ENCODE data around the gene MAPK8. TPM values are rescaled to one million over a fixed set of nuclear protein-coding genes. Genes with fewer than 3 reads are reported as not detected.

The MAPK8 gene
- polyA plus RNA-seq, 3 donors: 18.4 to 21.1 (median 18.5) TPM

DNA sequence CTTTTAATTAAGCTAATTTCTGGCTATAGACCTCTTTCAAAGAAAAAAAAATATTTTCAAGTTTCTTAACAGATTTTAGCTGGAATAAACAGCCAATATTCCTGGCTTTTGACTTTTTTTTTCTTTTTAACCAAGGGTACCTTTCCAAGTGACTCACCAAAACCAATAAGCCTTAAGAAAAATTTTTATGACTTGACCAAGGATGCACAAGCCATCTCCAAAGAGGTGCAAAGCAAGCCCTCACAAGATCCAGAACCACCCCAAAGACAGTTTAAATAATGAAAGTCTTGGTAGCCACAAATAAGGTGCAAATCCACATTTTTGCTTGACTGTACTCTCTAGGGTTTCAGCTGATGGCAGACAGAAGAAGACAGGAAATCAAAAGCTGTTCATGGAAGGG is 76.5 kb downstream of the MAPK8 start:
- no peak overlapping the region for H3K4me2 ChIP-seq (replicated peaks; ENCODE audit: extremely low read depth, low read length, poor library complexity, severe bottlenecking)
- no peaks in the 10 kb centered on the region for H3K36me3 ChIP-seq (replicated peaks in 1 of 2; ENCODE audit: control insufficient read depth in 1 of 2, insufficient read depth in 2 of 2, low read length in 2 of 2)
- no peaks in the 10 kb centered on the region for H3K79me2 ChIP-seq (ENCODE audit: insufficient read depth, low read length)
- peaks cover under 1% of the 10 kb centered on the region for H4K20me1 ChIP-seq (ENCODE audit: insufficient read depth, low read length)
- no peak overlapping the region for H2AFZ ChIP-seq (ENCODE audit: insufficient read depth, low read depth, low read length, poor library complexity, severe bottlenecking)
- intact Hi-C loops (cut with micrococcal nuclease): no loop called here
- no peaks in the 10 kb centered on the region for H3K36me3 Mint-ChIP-seq
- H3K27me3 Mint-ChIP-seq (ENCODE audit: low read depth in 3 of 3): no peaks in the 10 kb centered on the region
- peaks cover 4 to 9% of the 10 kb centered on the region in 2 donors for H3K9me3 ChIP-seq (replicated peaks in 1 of 2; ENCODE audit: control insufficient read depth in 1 of 2, insufficient read depth in 1 of 2, low read length in 2 of 2)
- H3K9me3 Mint-ChIP-seq: peaks cover 2 to 11% (median 4%) of the 10 kb centered on the region in 7 donors
- H3K27ac Mint-ChIP-seq: no peak overlapping the region
- no peaks in the 10 kb centered on the region for H3K4me1 Mint-ChIP-seq
- no peaks in the 10 kb centered on the region for H3K4me1 ChIP-seq (ENCODE audit: control insufficient read depth in 1 of 2, insufficient read depth in 2 of 2, low read length in 2 of 2)
- no peak overlapping the region for H3K9ac ChIP-seq (ENCODE audit: insufficient read depth, low read length, poor library complexity, severe bottlenecking)
- H3K27me3 ChIP-seq (ENCODE audit: control insufficient read depth in 2 of 2, insufficient read depth in 2 of 2, low read length in 2 of 2): no peaks in the 10 kb centered on the region
- no peak for TF ChIP-seq CTCF (IDR thresholded peaks at IDR 0.05)
- no peak overlapping the region for H3K27ac ChIP-seq (ENCODE audit: low read depth in 1 of 2, low read length in 2 of 2)
- H3K4me3 Mint-ChIP-seq: no peak overlapping the region
- H3K4me3 ChIP-seq (replicated peaks in 1 of 3; ENCODE audit: low read depth in 2 of 3, low read length in 3 of 3): no peak overlapping the region
- no peak for DNase-seq

DNA sequence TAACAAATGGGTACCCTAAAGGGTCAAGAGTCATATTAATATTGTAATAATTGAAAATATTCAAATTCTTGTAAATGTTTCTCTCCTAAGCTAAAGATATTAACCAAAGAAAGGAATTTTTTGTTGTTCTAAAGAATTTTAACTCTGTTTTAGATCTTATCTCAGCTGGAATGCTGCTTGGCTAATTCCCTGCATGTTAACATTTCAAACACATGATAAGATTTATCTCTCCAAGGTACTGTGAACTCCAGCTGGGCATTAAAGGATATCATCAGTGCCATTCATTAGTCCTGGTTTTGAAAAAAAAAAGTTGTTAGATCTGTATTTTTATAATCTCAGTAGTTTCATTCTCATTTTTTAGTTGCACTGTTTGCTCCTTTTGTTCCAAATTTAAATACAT is 76.9 kb downstream of the MAPK8 start:
- intact Hi-C loops (cut with micrococcal nuclease): no loop called here
- H3K27ac Mint-ChIP-seq: no peak overlapping the region
- DNase-seq: no peak
- no peaks in the 10 kb centered on the region for H3K4me1 Mint-ChIP-seq
- Histone ChIP-seq H3K36me3 (replicated peaks in 1 of 2; ENCODE audit: control insufficient read depth in 1 of 2, insufficient read depth in 2 of 2, low read length in 2 of 2) (no peaks in the 10 kb centered on the region), H3K9me3 (replicated peaks in 1 of 2; ENCODE audit: control insufficient read depth in 1 of 2, insufficient read depth in 1 of 2, low read length in 2 of 2) (peaks cover 4 to 9% of the 10 kb centered on the region in 2 donors), H2AFZ (ENCODE audit: insufficient read depth, low read depth, low read length, poor library complexity, severe bottlenecking) (no peak overlapping the region), H3K27ac (ENCODE audit: low read depth in 1 of 2, low read length in 2 of 2) (no peak overlapping the region), H3K4me1 (ENCODE audit: control insufficient read depth in 1 of 2, insufficient read depth in 2 of 2, low read length in 2 of 2) (no peaks in the 10 kb centered on the region), H3K4me3 (replicated peaks in 1 of 3; ENCODE audit: low read depth in 2 of 3, low read length in 3 of 3) (no peak overlapping the region), H3K9ac (ENCODE audit: insufficient read depth, low read length, poor library complexity, severe bottlenecking) (no peak overlapping the region), H3K4me2 (replicated peaks; ENCODE audit: extremely low read depth, low read length, poor library complexity, severe bottlenecking) (no peak overlapping the region), H3K27me3 (ENCODE audit: control insufficient read depth in 2 of 2, insufficient read depth in 2 of 2, low read length in 2 of 2) (no peaks in the 10 kb centered on the region), H3K79me2 (ENCODE audit: insufficient read depth, low read length) (no peaks in the 10 kb centered on the region), H4K20me1 (ENCODE audit: insufficient read depth, low read length) (no peaks in the 10 kb centered on the region)
- TF ChIP-seq CTCF (IDR thresholded peaks at IDR 0.05): no peak
- H3K36me3 Mint-ChIP-seq: no peaks in the 10 kb centered on the region
- no peak overlapping the region for H3K4me3 Mint-ChIP-seq
- no peaks in the 10 kb centered on the region for H3K27me3 Mint-ChIP-seq (ENCODE audit: low read depth in 3 of 3)
- H3K9me3 Mint-ChIP-seq: peaks cover 2 to 11% (median 4%) of the 10 kb centered on the region in 7 donors
